GM12878 (cell line): ENCODE results near the gene TRMU. TPM values are rescaled to one million over a fixed set of nuclear protein-coding genes. Genes with fewer than 3 reads are reported as not detected.

Source experiments
- ATAC-seq: fragments of 200-7000 bp; cut with Tn5 transposase; 3 replicates; pipeline ENCODE4 v1.9.1; 2020; ENCODE audit warnings: mild to moderate bottlenecking, moderate library complexity
- BruUV-seq: library from RNA; stranded (reverse); fragments of 400-500 nt; replicated peaks from 2 replicates; lab custom pipeline; 2021; lab: Mats Ljungman, UMichigan
- CTCF ChIA-PET: fragments of 300-600 bp; sonication (Branson Sonifier 250); formaldehyde crosslinking; extraction: SDS; loops from one replicate; lab custom pipeline; 2021; ENCODE audit warnings: inconsistent platforms; lab: Yijun Ruan, JAX
- POLR2A ChIA-PET: fragments of 350-600 bp; formaldehyde crosslinking; extraction: SDS; loops from one replicate; lab custom pipeline; 2021; ENCODE audit warnings: inconsistent platforms; lab: Charles Lee
- RAD21 ChIA-PET: fragments of 300-600 bp; sonication (Branson Sonifier 250); formaldehyde crosslinking; loops from one replicate; lab custom pipeline; 2023; ENCODE audit warnings: antibody characterized with exemption; ENCODE audit not compliant: unreplicated experiment; lab: Charles Lee
- SMC1A ChIA-PET: fragments of 300-600 bp; sonication (Branson Sonifier 250); formaldehyde crosslinking; loops from one replicate; lab custom pipeline; 2023; ENCODE audit not compliant: unreplicated experiment, uncharacterized antibody; lab: Charles Lee
- DNase-seq: peaks from one replicate; pipeline ENCODE4 v3.0.0-alpha.2; 2011; ENCODE audit warnings: low read depth, low spot score
- FAIRE-seq: peaks from 3 replicates; lab custom pipeline; 2011; peaks lifted over from hg19 to GRCh38; lab: Jason Lieb, UNC
- H2AFZ ChIP-seq: 2 replicates; pipeline ENCODE4 v1.6.0; 2011; ENCODE audit warnings: low read depth, low read length, control low read depth; ENCODE audit not compliant: control insufficient read depth
- H3K27ac ChIP-seq: 2 replicates; pipeline ENCODE4 v1.5.1; 2011; ENCODE audit warnings: control low read depth; ENCODE audit not compliant: control insufficient read depth, insufficient read depth
- H3K27me3 ChIP-seq, 2 experiments: replicated peaks in 1 of 2; 2 replicates each; pipeline versions ENCODE4 v1.6.0 to v1.6.1; 2011; ENCODE audit warnings: low read length in 1 of 2; ENCODE audit not compliant: control insufficient read depth in 2 of 2, insufficient read depth in 2 of 2
- H3K36me3 ChIP-seq, 2 experiments: 2 replicates each; pipeline ENCODE4 v1.5.1; 2011; ENCODE audit warnings: low read length in 1 of 2; ENCODE audit not compliant: control insufficient read depth in 2 of 2, insufficient read depth in 2 of 2
- H3K4me1 ChIP-seq: 2 replicates; pipeline ENCODE4 v1.6.1; 2011; ENCODE audit warnings: mild to moderate bottlenecking, low read length, moderate library complexity, mixed read lengths; ENCODE audit not compliant: control insufficient read depth, insufficient read depth
- H3K4me2 ChIP-seq: 2 replicates; pipeline ENCODE4 v1.6.0; 2011; ENCODE audit warnings: control low read depth; ENCODE audit not compliant: control insufficient read depth, insufficient read depth
- H3K4me3 ChIP-seq: fragments of 200-600 bp; sonication (generic); 2 replicates; pipeline ENCODE4 v1.5.1; 2016
- H3K79me2 ChIP-seq: 2 replicates; pipeline ENCODE4 v1.6.0; 2011; ENCODE audit warnings: low read length; ENCODE audit not compliant: control insufficient read depth, insufficient read depth
- H3K9ac ChIP-seq: 2 replicates; pipeline ENCODE4 v1.8.0; 2011; ENCODE audit warnings: low read length, control low read depth, mixed read lengths; ENCODE audit not compliant: control insufficient read depth, insufficient read depth
- H3K9me3 ChIP-seq: replicated peaks from 3 replicates; pipeline ENCODE4 v1.5.1; 2011; ENCODE audit warnings: mild to moderate bottlenecking, low read length; ENCODE audit not compliant: control insufficient read depth, insufficient read depth
- H4K20me1 ChIP-seq: 2 replicates; pipeline ENCODE4 v1.6.0; 2011; ENCODE audit not compliant: control insufficient read depth, insufficient read depth
- CHD1 ChIP-seq: IDR thresholded peaks from 2 replicates; pipeline ENCODE4 v1.6.1; 2012; ENCODE audit warnings: low read depth, low read length, improper control_type of control experiment
- CREB1 ChIP-seq: IDR thresholded peaks from 2 replicates; pipeline ENCODE4 v1.6.1; 2012; ENCODE audit warnings: low read depth, mild to moderate bottlenecking, inconsistent platforms
- HSF1 ChIP-seq: fragments of 150-350 bp; IDR thresholded peaks from 2 replicates; pipeline ENCODE4 v1.6.1; 2014; ENCODE audit warnings: mild to moderate bottlenecking, low read depth, low read length
- RAD21 ChIP-seq: IDR thresholded peaks from 2 replicates; pipeline ENCODE4 v1.6.1; 2011; ENCODE audit warnings: mild to moderate bottlenecking, low read depth, low read length, moderate library complexity; ENCODE audit not compliant: insufficient read depth
- SUZ12 ChIP-seq: fragments of 200-600 bp; sonication (generic); IDR thresholded peaks from one replicate; pipeline ENCODE4 v1.6.1; 2018; ENCODE audit warnings: antibody characterized with exemption, mild to moderate bottlenecking; ENCODE audit not compliant: unreplicated experiment
- ZBTB33 ChIP-seq: fragments of 450-650 bp; IDR thresholded peaks from 2 replicates; pipeline ENCODE4 v1.6.1; 2017; ENCODE audit warnings: mild to moderate bottlenecking
- WGBS: methylation state at CpG from one replicate; pipeline ENCODE4 v1.1.6; 2016; ENCODE audit warnings: low lambda C conversion rate; ENCODE audit not compliant: insufficient replicate concordance, insufficient coverage; ENCODE audit errors: missing lambda C conversion rate; 5-methylcytosine and 5-hydroxymethylcytosine counted together
- in situ Hi-C: fragments of 300-500 bp; cut with MboI; formaldehyde crosslinking; loops from 9 replicates; pipeline ENCODE4 v1.14.3; 2018; ENCODE audit warnings: mixed read lengths
- intact Hi-C: fragments of 100-400 bp; cut with micrococcal nuclease; formaldehyde crosslinking; loops from one replicate; pipeline ENCODE4 v1.14.2; 2022; ENCODE audit not compliant: unreplicated experiment
- polyA plus RNA-seq, 11 experiments: library from polyadenylated mRNA; depleted of rRNA in 4 of 11; unstranded in 6 of 11; stranded (reverse) in 5 of 11; fragments of >200 nt; fragmentation: Nextera tagmentation in 4 of 11; fragmentation: Illumina TruSeq in 1 of 11; extraction: Ambion mirVana in 4 of 11; extraction: Trizol in 1 of 11; gene quantifications; 1 replicate in 1 of 11; 2 replicates in 10 of 11; pipeline versions ENCODE4 v1.2.1 to v1.2.3, GENCODE V29; 2011 to 2016; ENCODE audit warnings: inconsistent platforms in 2 of 11, missing spikeins in 2 of 11, low read depth in 1 of 11
- total RNA-seq, 4 experiments: library from RNA; depleted of rRNA in 3 of 4; stranded (reverse); fragments of >200 nt in 3 of 4; fragmentation: Illumina TruSeq in 1 of 4; extraction: Trizol in 1 of 4; gene quantifications; 2 replicates each; pipeline versions ENCODE4 v1.2.1 to v1.2.3, GENCODE V29; 2013 to 2021

TRMU gene
- total and polyA plus RNA-seq, 10 of the 15 experiments (the other 5 are each of a cell fraction or from before 2014, with no cell fraction given) = 3.5 to 57.0 (median 44.0) TPM

- ATAC-seq (peak; percentile 34), DNase-seq (no peak), FAIRE-seq (no peak)
- TF ChIP-seq CREB1 = no peak
- TF ChIP-seq HSF1 = no peak
- TF ChIP-seq SUZ12 = no peak
- TF ChIP-seq RAD21 = no peak
- no peak for TF ChIP-seq CHD1
- TF ChIP-seq ZBTB33 = peak; percentile 58; the same call in 1 of the 2 replicates
- H3K9me3 ChIP-seq = no peaks in the 10 kb centered on the region; the same call in 2 of the 3 replicates
- CTCF ChIA-PET = interaction anchor here (0.7 to 3.2 kb wide), 26 partner anchors 11 to 392 kb away, joined by 3 to 141 read pairs (median 4); no protein-coding TSS in a partner anchor
- H3K4me2 ChIP-seq = peak overlapping the region; percentile 60; the same call in 1 of the 2 replicates
- no peaks in the 10 kb centered on the region for H3K36me3 ChIP-seq
- no TSS peak for BruUV-seq
- H3K27ac ChIP-seq = no peak overlapping the region
- H3K27me3 ChIP-seq = no peaks in the 10 kb centered on the region
- RAD21 ChIA-PET = interaction anchor here (0.6 to 3.0 kb wide), 10 partner anchors 16 to 325 kb away, joined by 3 to 56 read pairs (median 3); no protein-coding TSS in a partner anchor
- intact Hi-C loops (loop anchor here (1.0 kb wide), 1 partner anchor 175 kb away; no protein-coding TSS in a partner anchor), in situ Hi-C loops (loop anchor here (5.0 kb wide), 1 partner anchor 175 kb away; no protein-coding TSS in a partner anchor)
- SMC1A ChIA-PET = interaction anchor here (1.0 to 2.6 kb wide), 7 partner anchors 19 to 179 kb away, joined by 3 to 44 read pairs (median 8); no protein-coding TSS in a partner anchor
- H3K4me1 ChIP-seq = no peaks in the 10 kb centered on the region
- no peak overlapping the region for H3K4me3 ChIP-seq
- no peaks in the 10 kb centered on the region for H3K79me2 ChIP-seq
- no peaks in the 10 kb centered on the region for H4K20me1 ChIP-seq
- POLR2A ChIA-PET = interaction anchor here (0.5 kb wide), 1 partner anchor 171 kb away, joined by 3 read pairs; no protein-coding TSS in a partner anchor
- 46% methylated on average over 42 of the region's 45 CpGs for WGBS
- no peak overlapping the region for H3K9ac ChIP-seq
- peak overlapping the region; percentile 39 for H2AFZ ChIP-seq
These were observed 31.5 kb downstream of the TRMU start for GRCh38 chr22:46366801-46367706.
